K562 (cell line): ENCODE data around the gene TPI1. TPM values are rescaled to one million over a fixed set of nuclear protein-coding genes. Genes with fewer than 3 reads are reported as not detected.
A peak's percentile ranks its signal among the peaks of the same experiment; 100 is the strongest.

ENCODE experiments used
- ATAC-seq: fragments of 200-7000 bp; cut with Tn5 transposase; 3 replicates; pipeline ENCODE4 v1.9.1; 2020; ENCODE audit warnings: moderate library complexity
- BruUV-seq: library from RNA; stranded (reverse); fragments of 400-500 nt; replicated peaks from 2 replicates; lab custom pipeline; 2021; lab: Mats Ljungman, UMichigan
- CTCF ChIA-PET: fragments of 300-600 bp; formaldehyde crosslinking; extraction: SDS; loops from one replicate; lab custom pipeline; 2021; ENCODE audit warnings: low intra/inter-chr PET ratio; lab: Yijun Ruan, JAX
- POLR2A ChIA-PET: fragments of 300-600, 350-650 bp; sonication (Branson Sonifier 250); formaldehyde crosslinking; extraction: SDS; loops from one replicate; lab custom pipeline; 2021; ENCODE audit warnings: antibody characterized with exemption, inconsistent platforms; lab: Yijun Ruan, JAX
- DNase-seq, 4 experiments: peaks; one replicate each; pipeline versions ENCODE4 v3.0.0 to v3.0.0-alpha.2; 2011 to 2018; ENCODE audit warnings: low spot score in 3 of 4, mixed read lengths in 3 of 4; ENCODE audit errors: extremely low read depth in 1 of 4
- FAIRE-seq: peaks from 2 replicates; lab custom pipeline; 2011; peaks lifted over from hg19 to GRCh38; lab: Jason Lieb, UNC
- H2AFZ ChIP-seq: 2 replicates; pipeline ENCODE4 v1.6.0; 2011; ENCODE audit warnings: low read depth, low read length, control low read depth, inconsistent platforms
- H3K27ac ChIP-seq: fragments of 200-600 bp; 3 replicates; pipeline ENCODE4 v1.8.0; 2011; ENCODE audit warnings: low read depth, mild to moderate bottlenecking, control low read depth, inconsistent platforms, low read length, moderate library complexity, mixed read lengths; ENCODE audit errors: extremely low read depth
- H3K27me3 ChIP-seq, 2 experiments: fragments of 300-600 bp in 1 of 2; 2 replicates in 1 of 2; 3 replicates in 1 of 2; pipeline versions ENCODE4 v1.6.0 to v1.8.0; 2011; ENCODE audit warnings: inconsistent platforms in 2 of 2, low read length in 2 of 2, mild to moderate bottlenecking in 1 of 2, mixed read lengths in 1 of 2, moderate library complexity in 1 of 2; ENCODE audit not compliant: control insufficient read depth in 2 of 2, insufficient read depth in 2 of 2
- H3K36me3 ChIP-seq: fragments of 300-600 bp; 3 replicates; pipeline ENCODE4 v1.8.0; 2011; ENCODE audit warnings: mild to moderate bottlenecking, low read length, inconsistent platforms; ENCODE audit not compliant: control insufficient read depth, insufficient read depth
- H3K4me1 ChIP-seq, 2 experiments: fragments of 200-600 bp in 1 of 2; replicated peaks in 1 of 2; 2 replicates in 1 of 2; 3 replicates in 1 of 2; pipeline versions ENCODE4 v1.5.1 to v1.8.0; 2011; ENCODE audit warnings: inconsistent platforms in 2 of 2, low read length in 2 of 2, mild to moderate bottlenecking in 1 of 2, mixed read lengths in 1 of 2, moderate library complexity in 1 of 2; ENCODE audit not compliant: control insufficient read depth in 2 of 2, insufficient read depth in 2 of 2
- H3K4me2 ChIP-seq: 2 replicates; pipeline ENCODE4 v1.6.1; 2011; ENCODE audit warnings: low read length, control low read depth, inconsistent platforms, mixed read lengths; ENCODE audit not compliant: insufficient read depth
- H3K4me3 ChIP-seq: fragments of 200-600 bp; sonication (generic), shearing (Covaris generic); 2 replicates; pipeline ENCODE4 v1.5.1; 2016; ENCODE audit warnings: control low read depth, inconsistent platforms
- H3K79me2 ChIP-seq: fragments of 200-600 bp; 3 replicates; pipeline ENCODE4 v1.8.0; 2011; ENCODE audit warnings: low read length, inconsistent platforms; ENCODE audit not compliant: control insufficient read depth, insufficient read depth
- H3K9ac ChIP-seq, 2 experiments: 2 replicates each; pipeline versions ENCODE4 v1.6.0 to v1.6.1; 2011; ENCODE audit warnings: low read depth in 2 of 2, low read length in 2 of 2, control low read depth in 1 of 2, inconsistent platforms in 1 of 2, mild to moderate bottlenecking in 1 of 2, mixed read lengths in 1 of 2; ENCODE audit not compliant: insufficient read depth in 1 of 2
- H3K9me1 ChIP-seq: one replicate; pipeline ENCODE4 v1.6.0; 2011; ENCODE audit warnings: inconsistent platforms, mild to moderate bottlenecking, low read length, moderate library complexity; ENCODE audit not compliant: control insufficient read depth, insufficient read depth
- H3K9me3 ChIP-seq: replicated peaks from 2 replicates; pipeline ENCODE4 v1.5.1; 2011; ENCODE audit warnings: low read depth, low read length, inconsistent platforms; ENCODE audit not compliant: control insufficient read depth, insufficient read depth
- H4K20me1 ChIP-seq: replicated peaks from 2 replicates; pipeline ENCODE4 v1.6.1; 2011; ENCODE audit warnings: low read length, inconsistent platforms, mixed read lengths; ENCODE audit not compliant: control insufficient read depth, insufficient read depth
- CTBP1 ChIP-seq: fragments of 450-650 bp; IDR thresholded peaks from 2 replicates; pipeline ENCODE4 v1.6.1; 2016; ENCODE audit warnings: borderline replicate concordance
- GABPB1 ChIP-seq: sonication (generic); formaldehyde crosslinking; IDR thresholded peaks from 2 replicates; pipeline ENCODE4 v1.8.0; 2022; ENCODE audit warnings: mild to moderate bottlenecking, missing genetic modification reagents
- KLF13 ChIP-seq: fragments of 450-650 bp; IDR thresholded peaks from 2 replicates; pipeline ENCODE4 v1.6.1; 2016; ENCODE audit warnings: missing genetic modification characterization, low read depth, mild to moderate bottlenecking, missing compliant biosample characterization, moderate library complexity, borderline replicate concordance
- NCOA2 ChIP-seq, 2 experiments: fragments of 450-650 bp; IDR thresholded peaks; 2 replicates each; pipeline ENCODE4 v1.6.1; 2018; ENCODE audit warnings: mild to moderate bottlenecking in 2 of 2, moderate library complexity in 1 of 2; ENCODE audit not compliant: partially characterized antibody in 2 of 2
- POLR2A ChIP-seq: fragments of 450-650 bp; conservative IDR thresholded peaks from 2 replicates; pipeline ENCODE4 v1.6.1; 2016
- SETDB1 ChIP-seq: IDR thresholded peaks from one replicate; pipeline ENCODE4 v1.6.1; 2012; ENCODE audit warnings: low read length, control low read depth, inconsistent platforms
- STAT5B ChIP-seq: fragments of 250-450 bp; sonication (Bioruptor Pico); IDR thresholded peaks from 2 replicates; pipeline ENCODE4 v1.8.0; 2021; ENCODE audit warnings: mild to moderate bottlenecking, inconsistent platforms
- VEZF1 ChIP-seq: fragments of 200-800 bp; sonication (Bioruptor generic); IDR thresholded peaks from 2 replicates; pipeline ENCODE4 v1.6.1; 2017; ENCODE audit warnings: missing genetic modification characterization, missing compliant biosample characterization
- XRCC5 ChIP-seq: fragments of 200-400 bp; formaldehyde crosslinking; IDR thresholded peaks from 2 replicates; pipeline ENCODE4 v1.6.1; 2017; ENCODE audit warnings: low read depth, mild to moderate bottlenecking, low read length
- YY1 ChIP-seq, 3 experiments: IDR thresholded peaks; 2 replicates each; pipeline ENCODE4 v1.6.1; 2011; ENCODE audit warnings: low read length in 2 of 3, mild to moderate bottlenecking in 2 of 3, moderate library complexity in 2 of 3, borderline replicate concordance in 1 of 3, control low read depth in 1 of 3, low read depth in 1 of 3; ENCODE audit not compliant: insufficient read depth in 3 of 3, insufficient replicate concordance in 2 of 3, control insufficient read depth in 1 of 3, insufficient read length in 1 of 3; ENCODE audit errors: extremely low read depth in 1 of 3
- ZNF143 ChIP-seq: sonication (generic); formaldehyde crosslinking; IDR thresholded peaks from 2 replicates; pipeline ENCODE4 v1.9.0; 2022; ENCODE audit warnings: mild to moderate bottlenecking, missing genetic modification reagents
- ZNF3 ChIP-seq: fragments of 250-450 bp; sonication (Bioruptor Pico); IDR thresholded peaks from 2 replicates; pipeline ENCODE4 v1.5.0; 2021; ENCODE audit warnings: mild to moderate bottlenecking, moderate library complexity
- ZNF316 ChIP-seq: fragments of 450-650 bp; IDR thresholded peaks from 2 replicates; pipeline ENCODE4 v1.6.1; 2016
- ZNF644 ChIP-seq: fragments of 200-800 bp; sonication (Bioruptor generic); IDR thresholded peaks from 2 replicates; pipeline ENCODE4 v1.6.1; 2016; ENCODE audit warnings: low read depth, missing genetic modification characterization, missing compliant biosample characterization
- WGBS: fragments of 100-300 bp; shearing (Covaris generic); methylation state at CpG from one replicate; pipeline ENCODE4 v1.1.6; 2016; ENCODE audit warnings: low coverage, mixed read lengths; ENCODE audit not compliant: insufficient coverage; ENCODE audit errors: missing lambda C conversion rate; 5-methylcytosine and 5-hydroxymethylcytosine counted together
- in situ Hi-C: fragments of 300-500 bp; cut with MboI; formaldehyde crosslinking; loops from 4 replicates; pipeline ENCODE4 v1.15.0; 2018; ENCODE audit warnings: inconsistent platforms, mixed read lengths
- intact Hi-C: fragments of 100-400 bp; cut with micrococcal nuclease; formaldehyde crosslinking; loops from 2 replicates; pipeline ENCODE4 v1.14.2; 2022
- polyA plus RNA-seq, 8 experiments: library from polyadenylated mRNA; depleted of rRNA in 4 of 8; stranded (reverse) in 5 of 8; unstranded in 3 of 8; fragments of >200 nt; fragmentation: Nextera tagmentation in 2 of 8; fragmentation: Illumina TruSeq in 1 of 8; extraction: Ambion mirVana in 2 of 8; extraction: Trizol in 1 of 8; gene quantifications; 2 replicates each; pipeline versions ENCODE4 v1.2.1 to v1.2.3, GENCODE V29; 2011 to 2014; ENCODE audit warnings: inconsistent platforms in 1 of 8, missing spikeins in 1 of 8
- total RNA-seq, 7 experiments: library from RNA; depleted of rRNA in 6 of 7; stranded (reverse); fragments of >200 nt in 6 of 7; fragmentation: Illumina TruSeq in 2 of 7; extraction: Trizol in 2 of 7; gene quantifications; 2 replicates each; pipeline versions ENCODE4 v1.2.1 to v1.2.3, GENCODE V29; 2011 to 2021; ENCODE audit warnings: low replicate concordance in 1 of 7
- TF ChIP-seq, protein P1 (sequence below): sonication (generic); formaldehyde crosslinking; IDR thresholded peaks from 2 replicates; pipeline ENCODE4 v1.8.0; 2022; ENCODE audit warnings: missing genetic modification reagents, mild to moderate bottlenecking, borderline replicate concordance
- TF ChIP-seq, protein P2 (sequence below): IDR thresholded peaks from 3 replicates; pipeline ENCODE4 v1.6.1; 2011; ENCODE audit warnings: borderline replicate concordance, mild to moderate bottlenecking; ENCODE audit not compliant: insufficient read length, insufficient read depth

TPI1 gene
- total and polyA plus RNA-seq, 9 of the 15 experiments (the other 6 are each of a cell fraction or from before 2014, with no cell fraction given): 662 to 4,971 (median 892) TPM

GRCh38 chr12:6852651-6853354 lies 14.5 kb upstream of the TPI1 start:
- Histone ChIP-seq H3K4me1 (peaks cover 12 to 18% of the 10 kb centered on the region in 2 experiments; a peak in 4 of 5 replicates), H3K4me3 (peak overlapping the region; percentile 79), H3K9me1 (peaks cover 3% of the 10 kb centered on the region), H4K20me1 (no peaks in the 10 kb centered on the region; the same call in 1 of the 2 replicates), H3K9me3 (no peaks in the 10 kb centered on the region), H3K79me2 (peaks cover 53% of the 10 kb centered on the region), H2AFZ (peak overlapping the region; percentile 75), H3K36me3 (peaks cover 67% of the 10 kb centered on the region), H3K4me2 (peak overlapping the region; percentile 91), H3K27me3 (no peaks in the 10 kb centered on the region), H3K27ac (peak overlapping the region; percentile 69; the same call in 2 of the 3 replicates), H3K9ac (peak overlapping the region; percentile 49 to 77)
- peak; percentile 4 for ATAC-seq
- under 1% methylated on average over 14 of the region's 18 CpGs for WGBS
- in situ Hi-C loops (no loop called here), intact Hi-C loops (no loop called here)
- CTCF ChIA-PET: no interaction called here
- POLR2A ChIA-PET: interaction anchor here (0.6 to 7.4 kb wide), 10 partner anchors 8 to 360 kb away, joined by 3 to 174 read pairs (median 6); partner anchors contain the start of genes COPS7A, GAPDH, GNB3 and MRPL51
- no TSS peak for BruUV-seq
- DNase-seq: peak; percentile 59 to 64 (median 62)
- peak; percentile 55 for FAIRE-seq
- peak; percentile 81 for TF ChIP-seq ZNF143 (CRISPR knock-in tag)
- 0 out of 2 replicates have a peak, but pooled peaks have one; percentile 35 for TF ChIP-seq KLF13 (tag)
- TF ChIP-seq, protein P1, sequence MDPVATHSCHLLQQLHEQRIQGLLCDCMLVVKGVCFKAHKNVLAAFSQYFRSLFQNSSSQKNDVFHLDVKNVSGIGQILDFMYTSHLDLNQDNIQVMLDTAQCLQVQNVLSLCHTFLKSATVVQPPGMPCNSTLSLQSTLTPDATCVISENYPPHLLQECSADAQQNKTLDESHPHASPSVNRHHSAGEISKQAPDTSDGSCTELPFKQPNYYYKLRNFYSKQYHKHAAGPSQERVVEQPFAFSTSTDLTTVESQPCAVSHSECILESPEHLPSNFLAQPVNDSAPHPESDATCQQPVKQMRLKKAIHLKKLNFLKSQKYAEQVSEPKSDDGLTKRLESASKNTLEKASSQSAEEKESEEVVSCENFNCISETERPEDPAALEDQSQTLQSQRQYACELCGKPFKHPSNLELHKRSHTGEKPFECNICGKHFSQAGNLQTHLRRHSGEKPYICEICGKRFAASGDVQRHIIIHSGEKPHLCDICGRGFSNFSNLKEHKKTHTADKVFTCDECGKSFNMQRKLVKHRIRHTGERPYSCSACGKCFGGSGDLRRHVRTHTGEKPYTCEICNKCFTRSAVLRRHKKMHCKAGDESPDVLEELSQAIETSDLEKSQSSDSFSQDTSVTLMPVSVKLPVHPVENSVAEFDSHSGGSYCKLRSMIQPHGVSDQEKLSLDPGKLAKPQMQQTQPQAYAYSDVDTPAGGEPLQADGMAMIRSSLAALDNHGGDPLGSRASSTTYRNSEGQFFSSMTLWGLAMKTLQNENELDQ (CRISPR knock-in tag): no peak
- no peak for TF ChIP-seq ZNF3 (CRISPR knock-in tag)
- no peak for TF ChIP-seq STAT5B
- peak; percentile 69 for TF ChIP-seq ZNF316
- TF ChIP-seq CTBP1: no peak
- TF ChIP-seq GABPB1 (CRISPR knock-in tag): no peak; the same call in none of the 2 replicates
- TF ChIP-seq XRCC5: 0 out of 2 replicates have a peak, but pooled peaks have one; percentile 33
- TF ChIP-seq SETDB1: no peak
- TF ChIP-seq ZNF644: 0 out of 2 replicates have a peak, but pooled peaks have one; percentile 28
- no peak for TF ChIP-seq NCOA2 (IDR thresholded peaks at IDR 0.05; ENCODE audit: partially characterized antibody in 2 of 2)
- TF ChIP-seq, protein P2, sequence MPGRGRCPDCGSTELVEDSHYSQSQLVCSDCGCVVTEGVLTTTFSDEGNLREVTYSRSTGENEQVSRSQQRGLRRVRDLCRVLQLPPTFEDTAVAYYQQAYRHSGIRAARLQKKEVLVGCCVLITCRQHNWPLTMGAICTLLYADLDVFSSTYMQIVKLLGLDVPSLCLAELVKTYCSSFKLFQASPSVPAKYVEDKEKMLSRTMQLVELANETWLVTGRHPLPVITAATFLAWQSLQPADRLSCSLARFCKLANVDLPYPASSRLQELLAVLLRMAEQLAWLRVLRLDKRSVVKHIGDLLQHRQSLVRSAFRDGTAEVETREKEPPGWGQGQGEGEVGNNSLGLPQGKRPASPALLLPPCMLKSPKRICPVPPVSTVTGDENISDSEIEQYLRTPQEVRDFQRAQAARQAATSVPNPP: no peak
- peak; percentile 79 for TF ChIP-seq VEZF1 (CRISPR knock-in tag)
- TF ChIP-seq POLR2A: 0 out of 2 replicates have a peak, but pooled peaks have one; percentile 24
- TF ChIP-seq YY1 (IDR thresholded peaks at IDR 0.05; ENCODE audit: borderline replicate concordance in 1 of 3, control insufficient read depth in 1 of 3, extremely low read depth in 1 of 3, insufficient read depth in 3 of 3, insufficient read length in 1 of 3, insufficient replicate concordance in 2 of 3, low read depth in 1 of 3, low read length in 2 of 3): peak in 1 of 3 experiments; percentile 56
